Activated CD4-positive, CD25-positive, alpha-beta regulatory T cell treated with anti-CD3 and anti-CD28 coated beads, Interleukin-2, amount 50 U/mL, for 16 hours (primary cell): ENCODE measurements around the gene GSTO1.

ENCODE experiments used
- DNase-seq: peaks from one replicate; pipeline ENCODE4 v3.0.0-alpha.2; 2020; ENCODE audit warnings: low read depth, low spot score

GSTO1 gene

DNA sequence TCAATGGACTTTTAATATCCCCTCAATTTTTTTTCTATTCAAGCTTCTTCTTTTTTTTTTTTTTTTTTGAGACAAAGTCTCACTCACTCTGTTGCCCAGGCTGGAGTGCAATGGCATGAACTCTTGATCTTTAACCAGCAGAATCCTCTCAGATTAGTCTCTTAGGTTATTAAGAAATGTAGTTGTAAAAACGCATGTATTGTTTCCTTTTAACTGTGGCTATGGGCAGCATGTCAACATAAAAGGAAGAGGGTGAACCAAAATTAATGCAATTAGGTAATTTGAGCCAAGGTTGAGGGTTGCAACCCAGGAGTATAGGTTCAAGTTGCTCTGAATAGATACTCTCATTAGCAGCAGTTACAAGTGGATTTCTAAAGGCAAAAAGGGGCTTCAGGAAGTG is 4.3 kb upstream of the GSTO1 start:
- DNase-seq: no peak

DNA sequence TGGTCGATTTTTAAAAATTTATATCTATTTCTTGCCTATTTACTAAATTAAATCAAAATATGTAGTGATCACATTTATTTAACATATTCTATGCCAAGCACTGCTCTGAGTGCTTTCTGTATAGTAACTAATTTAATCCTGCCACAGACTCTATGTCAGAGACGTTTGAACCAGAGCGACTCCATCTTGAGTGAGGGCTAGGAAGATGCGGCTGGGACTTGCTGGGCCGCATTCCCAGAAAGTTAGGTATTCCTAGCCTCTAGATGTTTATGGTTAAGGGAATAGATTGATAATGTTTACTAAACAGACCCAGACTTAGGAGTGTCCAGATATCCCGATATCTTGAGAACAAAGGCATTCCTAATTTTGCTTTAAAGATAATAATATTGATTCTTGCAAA is 3.2 kb upstream of the GSTO1 start:
- no peak for DNase-seq

- DNase-seq: no peak
Observed at GRCh38 chr10:104252368-104252767, 2.3 kb upstream of the GSTO1 start.

- no peak for DNase-seq
Observed at GRCh38 chr10:104253106-104253505, 1.6 kb upstream of the GSTO1 start.

DNA sequence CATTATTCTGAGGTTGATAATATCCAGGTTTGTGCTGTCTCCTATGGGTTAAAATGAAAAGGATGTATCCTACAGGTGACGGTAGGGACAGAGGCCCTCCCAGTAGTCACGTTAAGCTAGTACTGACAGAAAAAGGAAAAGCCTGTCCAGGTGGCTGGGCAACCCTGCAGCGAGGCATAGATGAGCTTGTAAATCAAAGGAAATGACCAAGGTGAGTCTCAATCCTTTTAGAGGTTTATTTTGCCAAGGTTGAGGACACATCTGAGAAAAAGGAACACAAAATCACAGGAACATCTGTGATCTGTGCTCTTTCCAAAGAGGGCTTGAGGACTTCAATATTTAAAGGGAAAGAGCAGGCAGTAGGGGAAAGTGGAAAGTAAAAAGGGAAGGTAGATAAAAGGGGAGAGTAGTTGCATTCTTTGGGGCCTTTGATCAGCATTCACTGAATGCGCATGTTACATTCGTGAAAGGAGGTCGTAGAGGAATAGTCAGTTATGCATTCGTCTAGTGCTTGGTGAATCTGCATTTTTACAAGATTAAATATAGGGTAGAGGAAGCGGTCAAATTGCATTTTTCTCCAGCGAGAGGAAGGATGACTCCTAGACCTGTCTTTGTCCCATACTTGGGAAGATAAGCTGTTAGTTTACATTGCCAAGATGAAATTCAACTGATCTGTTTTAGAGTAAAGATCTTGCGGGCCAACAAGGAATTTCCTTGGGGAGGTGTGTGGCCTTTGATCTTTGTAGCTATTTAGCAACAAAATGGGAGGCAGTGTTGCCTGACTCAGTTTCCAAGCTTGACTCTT is 884 bp upstream of the GSTO1 start:
- no peak for DNase-seq

DNA sequence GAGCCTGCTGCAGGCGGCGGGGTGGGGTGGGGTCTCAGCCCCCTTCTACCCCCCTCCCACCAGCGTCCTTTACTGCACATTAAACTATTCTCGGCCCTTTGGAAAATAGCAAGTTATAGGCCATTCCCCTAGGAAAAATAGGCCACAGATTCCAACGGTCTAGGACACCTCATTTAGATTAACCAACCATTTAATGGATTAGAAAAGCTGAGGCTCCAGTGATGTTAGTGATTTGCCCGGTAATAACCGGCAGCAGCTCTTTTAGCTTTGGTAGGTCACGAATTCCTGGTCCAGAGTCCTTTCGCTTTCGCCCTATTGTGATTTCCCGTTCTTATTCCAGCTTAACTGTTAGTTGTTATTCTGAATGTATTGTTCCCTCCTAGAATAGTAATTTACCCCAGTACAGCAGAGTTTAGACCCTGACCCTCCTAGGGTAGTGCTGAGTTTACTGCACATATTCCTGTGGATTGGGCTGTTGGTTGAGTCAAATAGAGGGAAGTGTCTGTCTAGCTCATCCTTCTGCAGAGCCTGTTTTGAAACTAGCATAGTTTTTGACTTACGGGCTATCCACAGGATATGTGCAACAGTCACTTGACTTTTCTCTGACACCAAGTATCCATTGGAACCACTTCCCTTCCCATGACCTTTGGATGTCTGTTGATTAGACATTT is 754 bp downstream of the GSTO1 start:
- no peak for DNase-seq

- DNase-seq: no peak
Observed at GRCh38 chr10:104256335-104256961, 1.8 kb downstream of the GSTO1 start.

- no peak for DNase-seq
Observed at GRCh38 chr10:104257235-104257634, 2.5 kb downstream of the GSTO1 start.

DNA sequence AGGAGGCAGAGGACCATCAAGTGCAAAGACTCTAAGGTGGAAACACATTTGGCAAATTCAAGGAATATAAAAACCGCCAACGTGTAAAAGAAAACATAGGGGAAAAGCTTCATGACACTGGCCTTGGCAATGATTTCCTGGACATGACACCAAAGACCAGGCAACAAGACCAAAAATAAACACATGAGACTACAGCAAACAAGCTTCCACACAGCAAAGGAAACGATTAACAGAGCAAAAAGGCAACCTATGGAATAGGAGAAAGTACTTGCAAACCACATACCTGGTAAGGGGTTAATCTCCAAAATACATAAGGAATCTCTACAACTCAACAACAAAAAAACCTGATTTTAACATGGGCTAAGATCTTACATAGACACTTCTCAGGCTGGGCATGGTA is 3.5 kb downstream of the GSTO1 start:
- DNase-seq: no peak

DNA sequence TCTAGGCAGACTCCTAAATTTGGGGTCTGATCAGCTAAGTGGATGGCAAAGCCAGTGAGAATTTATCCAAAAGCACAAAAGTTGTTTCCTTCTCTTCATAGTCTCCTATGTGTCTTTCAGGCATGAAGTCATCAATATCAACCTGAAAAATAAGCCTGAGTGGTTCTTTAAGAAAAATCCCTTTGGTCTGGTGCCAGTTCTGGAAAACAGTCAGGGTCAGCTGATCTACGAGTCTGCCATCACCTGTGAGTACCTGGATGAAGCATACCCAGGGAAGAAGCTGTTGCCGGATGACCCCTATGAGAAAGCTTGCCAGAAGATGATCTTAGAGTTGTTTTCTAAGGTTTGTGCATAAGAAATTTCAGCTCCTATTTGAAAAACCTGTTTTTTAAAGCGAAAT is 4.8 kb downstream of the GSTO1 start:
- DNase-seq: no peak

GRCh38 chr10:104259999-104260774 is 5.5 kb downstream of the GSTO1 start:
- DNase-seq: no peak

- DNase-seq: no peak
Observed at GRCh38 chr10:104260775-104261115, 6.1 kb downstream of the GSTO1 start.

GRCh38 chr10:104262055-104262454 is 7.4 kb downstream of the GSTO1 start:
- DNase-seq: no peak

GRCh38 chr10:104264783-104265182 is 10.1 kb downstream of the GSTO1 start:
- DNase-seq: no peak

GRCh38 chr10:104267721-104268404 is 13.2 kb downstream of the GSTO1 start:
- DNase-seq: no peak

DNA sequence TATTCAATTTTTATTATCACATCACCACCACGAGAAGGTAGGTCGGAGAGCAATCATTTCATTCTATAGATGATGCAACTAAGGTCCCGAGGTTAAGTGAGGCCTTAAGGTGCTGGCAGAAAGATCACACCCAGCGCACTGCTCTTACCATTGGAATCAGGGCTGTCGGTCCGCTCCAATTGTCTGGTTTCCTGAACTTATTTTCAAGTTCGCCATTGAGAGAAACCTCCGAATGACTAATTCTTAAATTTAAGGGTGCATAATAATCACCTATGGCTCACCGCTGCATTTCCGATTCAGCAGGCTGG is 13.7 kb downstream of the GSTO1 start:
- DNase-seq: peak; percentile 14

DNA sequence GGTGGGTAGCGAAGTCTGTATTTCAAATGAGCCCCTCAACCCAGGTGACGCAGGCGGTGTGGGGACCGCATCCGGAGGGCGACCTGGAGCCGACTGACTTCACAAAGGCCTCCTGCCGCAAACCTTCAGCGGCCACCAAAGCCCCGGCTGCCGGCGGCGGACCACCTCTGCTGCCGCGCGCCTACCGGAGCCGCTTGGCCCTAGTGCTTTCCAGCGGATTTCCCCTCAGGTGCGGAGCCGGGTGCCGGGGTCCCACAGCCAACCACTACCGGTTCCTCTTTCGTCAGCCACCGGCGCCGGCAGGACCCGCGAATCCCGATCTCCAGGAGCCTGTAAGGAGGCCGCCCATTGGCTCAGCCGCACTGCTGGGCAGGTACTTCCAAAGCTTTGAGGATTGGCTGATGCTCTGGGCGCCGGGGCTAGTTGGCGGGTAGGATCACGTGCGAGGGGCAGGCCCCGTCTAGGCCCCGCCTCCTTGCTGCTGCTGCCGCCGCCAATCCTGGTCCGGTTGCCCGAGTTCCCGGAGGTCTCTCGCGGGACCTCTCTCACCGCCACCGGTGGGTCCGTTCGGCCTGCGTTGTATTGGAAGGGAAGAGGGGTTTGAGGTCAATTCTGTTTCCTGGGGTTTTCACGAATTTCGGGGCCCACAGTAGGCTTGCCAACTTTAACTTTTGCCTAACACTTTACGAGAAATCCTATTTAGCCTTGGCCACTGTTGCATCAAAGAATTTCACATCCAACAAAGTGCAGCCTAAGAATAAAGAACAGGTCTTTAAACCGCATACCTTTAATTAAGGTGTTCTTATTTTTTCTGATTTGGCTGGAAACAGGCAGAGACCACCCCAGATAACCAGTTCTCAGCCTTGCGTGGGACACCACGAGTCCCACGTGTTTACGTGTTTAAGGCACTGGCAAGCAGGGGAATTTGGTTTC is 14.3 kb downstream of the GSTO1 start, which contains the start of gene GSTO2:
Gene GSTO2, plus strand, starts transcription at position 472 of the 933 bp plus-strand sequence. CDS start 5,732 bp downstream, outside the sequence.
- peak; percentile 95 for DNase-seq

GRCh38 chr10:104273286-104273685 is 18.6 kb downstream of the GSTO1 start:
- no peak for DNase-seq

DNA sequence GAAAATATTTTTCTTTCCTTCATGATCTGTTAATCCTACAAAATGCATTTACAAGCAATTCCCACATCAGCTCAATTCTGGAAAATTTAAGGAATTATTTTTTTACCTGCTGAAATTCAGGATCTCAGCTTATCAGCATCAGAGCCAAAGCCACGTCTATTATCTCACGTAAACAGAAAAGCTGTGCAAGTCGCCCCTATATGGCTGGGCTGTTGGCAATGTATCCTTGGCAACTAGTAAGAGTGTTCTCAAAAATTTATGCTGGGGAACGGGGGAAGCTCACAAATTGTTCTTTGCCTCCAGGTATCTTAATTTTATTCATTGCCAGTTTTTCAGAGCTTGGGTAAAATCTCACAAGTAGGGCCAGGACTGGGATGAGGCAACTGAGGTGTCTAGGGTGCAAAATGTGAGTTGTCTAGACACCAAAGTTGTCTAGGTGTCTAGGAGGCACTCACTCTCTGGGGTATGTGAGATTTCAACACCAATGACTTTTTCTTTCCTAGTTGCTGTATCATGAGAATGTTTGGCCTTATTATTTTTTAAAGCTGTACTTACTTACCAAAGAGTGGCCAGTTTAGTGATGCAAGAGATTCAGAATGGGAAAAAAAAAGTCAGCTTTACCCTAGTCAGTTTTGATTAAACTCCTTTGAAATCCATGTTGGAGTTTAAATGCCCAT is 19.3 kb downstream of the GSTO1 start:
- DNase-seq: no peak
